A673 (cell line): ENCODE measurements around the gene RAB11FIP3. TPM values are rescaled to one million over a fixed set of nuclear protein-coding genes. Genes with fewer than 3 reads are reported as not detected.

Source experiments
- BruUV-seq: library from RNA; stranded (reverse); fragments of 400-500 nt; replicated peaks from 2 replicates; lab custom pipeline; 2021; lab: Mats Ljungman, UMichigan
- CTCF ChIA-PET: fragments of 300-600 bp; sonication (Branson Sonifier 250); formaldehyde crosslinking; loops from one replicate; lab custom pipeline; 2022; ENCODE audit warnings: antibody characterized with exemption; lab: Charles Lee
- POLR2A ChIA-PET: fragments of 300-600 bp; sonication (Branson Sonifier 250); formaldehyde crosslinking; loops from one replicate; lab custom pipeline; 2022; ENCODE audit warnings: antibody characterized with exemption; ENCODE audit not compliant: low non-redundant PET; lab: Charles Lee
- DNase-seq: peaks from one replicate; pipeline ENCODE4 v3.0.0-alpha.2; 2015; ENCODE audit warnings: low spot score
- H3K27ac ChIP-seq: fragments of 200-600 bp; sonication (generic); 2 replicates; pipeline ENCODE4 v1.5.1; 2016; ENCODE audit warnings: mixed run types, low read depth, mild to moderate bottlenecking, mixed read lengths, antibody characterized with exemption, low read length; ENCODE audit not compliant: poor library complexity, severe bottlenecking
- H3K27me3 ChIP-seq: fragments of 200-600 bp; sonication (generic); replicated peaks from 2 replicates; pipeline ENCODE4 v1.6.1; 2017; ENCODE audit warnings: mixed run types, low read depth, mild to moderate bottlenecking, mixed read lengths, antibody characterized with exemption, low read length; ENCODE audit not compliant: insufficient read depth, poor library complexity
- H3K36me3 ChIP-seq: fragments of 200-600 bp; sonication (generic); 2 replicates; pipeline ENCODE4 v1.6.1; 2016; ENCODE audit warnings: mixed run types, mild to moderate bottlenecking, mixed read lengths, antibody characterized with exemption, low read length; ENCODE audit not compliant: insufficient read depth, poor library complexity, severe bottlenecking
- H3K4me1 ChIP-seq: fragments of 200-600 bp; sonication (generic); 2 replicates; pipeline ENCODE4 v1.6.1; 2017; ENCODE audit warnings: mixed run types, mild to moderate bottlenecking, mixed read lengths, antibody characterized with exemption, low read length; ENCODE audit not compliant: insufficient read depth, poor library complexity, severe bottlenecking
- H3K4me3 ChIP-seq: fragments of 200-600 bp; sonication (generic); 2 replicates; pipeline ENCODE4 v1.5.1; 2016; ENCODE audit warnings: low read depth, mixed run types, mild to moderate bottlenecking, mixed read lengths, low read length; ENCODE audit not compliant: poor library complexity, severe bottlenecking
- H3K9me3 ChIP-seq: fragments of 200-600 bp; sonication (generic); 2 replicates; pipeline ENCODE4 v1.6.1; 2016; ENCODE audit warnings: mixed run types, low read depth, mild to moderate bottlenecking, mixed read lengths, antibody characterized with exemption, low read length; ENCODE audit not compliant: poor library complexity, severe bottlenecking
- EZH2 ChIP-seq: fragments of 200-600 bp; sonication (generic); IDR thresholded peaks from 2 replicates; pipeline ENCODE4 v1.6.1; 2017; ENCODE audit warnings: borderline replicate concordance, low read depth, mild to moderate bottlenecking, mixed read lengths, antibody characterized with exemption, low read length; ENCODE audit not compliant: poor library complexity, severe bottlenecking
- intact Hi-C: fragments of 100-400 bp; cut with micrococcal nuclease; formaldehyde crosslinking; loops from one replicate; pipeline ENCODE4 v1.10.0; 2022; ENCODE audit not compliant: unreplicated experiment
- total RNA-seq: library from RNA; stranded (reverse); gene quantifications from 2 replicates; pipeline ENCODE4 v1.2.3, GENCODE V29; 2021
- TF ChIP-seq, protein P1 (sequence below): fragments of 300-800, 200-600 bp; sonication (generic); conservative IDR thresholded peaks from 2 replicates; pipeline ENCODE4 v1.5.1; 2017; ENCODE audit warnings: low read depth, mild to moderate bottlenecking, antibody characterized with exemption, low read length, moderate library complexity, mixed read lengths

RAB11FIP3 gene
- total RNA-seq, 1 experiment from 2014 or later = 44.8 TPM

DNA sequence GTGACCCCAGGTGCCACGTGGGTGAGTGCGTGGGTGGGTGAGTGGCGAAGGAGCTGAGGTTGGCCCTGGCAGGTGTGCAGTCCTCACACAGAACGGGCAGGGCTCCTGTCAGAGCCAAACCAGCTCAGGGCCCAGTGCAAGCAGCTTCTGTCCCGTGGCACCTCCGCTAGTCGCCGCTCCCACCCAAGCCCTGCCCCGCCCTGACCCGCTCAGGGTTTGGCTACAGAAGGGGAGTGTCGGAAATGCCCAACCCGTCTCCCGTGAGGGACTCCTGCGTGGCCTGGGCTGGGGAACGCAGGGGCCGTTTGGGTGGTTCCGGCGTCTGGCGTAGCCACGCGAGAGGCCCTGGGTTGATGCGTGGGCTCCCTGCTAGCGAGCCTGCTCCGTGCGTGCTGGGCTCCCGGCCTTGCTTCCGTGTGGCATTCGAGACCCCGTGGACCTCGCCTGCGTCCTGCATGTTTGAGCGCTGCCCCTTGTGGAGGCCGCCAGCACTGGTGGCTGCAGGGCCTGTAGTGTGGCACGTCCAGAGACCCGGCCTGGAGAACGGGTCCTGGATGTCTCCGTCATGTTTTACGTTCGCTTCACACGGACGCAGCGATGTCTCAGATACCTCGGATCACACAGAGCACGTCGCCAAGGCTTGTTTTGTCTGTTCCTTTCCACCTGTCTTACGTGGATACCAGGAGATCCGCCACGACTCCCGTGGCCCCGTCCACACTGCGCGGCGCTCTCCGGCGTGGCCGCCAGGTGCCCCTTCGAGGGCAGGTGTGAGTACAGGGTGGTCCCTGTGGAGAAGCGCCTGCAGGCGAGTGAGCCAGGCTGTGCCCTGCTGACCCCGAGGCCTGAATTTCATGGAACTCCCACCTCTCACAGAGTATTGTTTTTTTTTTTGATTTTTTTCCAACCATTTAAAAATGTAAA, 112.2 kb downstream of the RAB11FIP3 start:
- DNase-seq = no peak
- no peak overlapping the region for H3K4me3 ChIP-seq
- no peak overlapping the region for H3K27ac ChIP-seq
- no peaks in the 10 kb centered on the region for H3K4me1 ChIP-seq
- H3K9me3 ChIP-seq = no peaks in the 10 kb centered on the region
- CTCF ChIA-PET = no interaction called here
- H3K36me3 ChIP-seq = no peaks in the 10 kb centered on the region
- TF ChIP-seq EZH2 = no peak
- TF ChIP-seq, protein P1, sequence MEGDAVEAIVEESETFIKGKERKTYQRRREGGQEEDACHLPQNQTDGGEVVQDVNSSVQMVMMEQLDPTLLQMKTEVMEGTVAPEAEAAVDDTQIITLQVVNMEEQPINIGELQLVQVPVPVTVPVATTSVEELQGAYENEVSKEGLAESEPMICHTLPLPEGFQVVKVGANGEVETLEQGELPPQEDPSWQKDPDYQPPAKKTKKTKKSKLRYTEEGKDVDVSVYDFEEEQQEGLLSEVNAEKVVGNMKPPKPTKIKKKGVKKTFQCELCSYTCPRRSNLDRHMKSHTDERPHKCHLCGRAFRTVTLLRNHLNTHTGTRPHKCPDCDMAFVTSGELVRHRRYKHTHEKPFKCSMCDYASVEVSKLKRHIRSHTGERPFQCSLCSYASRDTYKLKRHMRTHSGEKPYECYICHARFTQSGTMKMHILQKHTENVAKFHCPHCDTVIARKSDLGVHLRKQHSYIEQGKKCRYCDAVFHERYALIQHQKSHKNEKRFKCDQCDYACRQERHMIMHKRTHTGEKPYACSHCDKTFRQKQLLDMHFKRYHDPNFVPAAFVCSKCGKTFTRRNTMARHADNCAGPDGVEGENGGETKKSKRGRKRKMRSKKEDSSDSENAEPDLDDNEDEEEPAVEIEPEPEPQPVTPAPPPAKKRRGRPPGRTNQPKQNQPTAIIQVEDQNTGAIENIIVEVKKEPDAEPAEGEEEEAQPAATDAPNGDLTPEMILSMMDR = 0 out of 2 replicates have a peak, but pooled peaks have one; percentile 17
- intact Hi-C loops = no loop called here
- POLR2A ChIA-PET = no interaction called here
- no TSS peak for BruUV-seq
- H3K27me3 ChIP-seq = no peaks in the 10 kb centered on the region

GRCh38 chr16:539901-540530, 114.6 kb downstream of the RAB11FIP3 start:
- ChIA-PET CTCF (no interaction called here), POLR2A (no interaction called here)

GRCh38 chr16:540645-541340, 115.3 kb downstream of the RAB11FIP3 start:
- ChIA-PET POLR2A (no interaction called here), CTCF (no interaction called here)
- TF ChIP-seq EZH2 = no peak
- TF ChIP-seq, protein P1 = no peak
- BruUV-seq = no TSS peak
- intact Hi-C loops = no loop called here
- no peak overlapping the region for H3K4me3 ChIP-seq
- H3K36me3 ChIP-seq = no peaks in the 10 kb centered on the region
- no peaks in the 10 kb centered on the region for H3K9me3 ChIP-seq
- no peaks in the 10 kb centered on the region for H3K27me3 ChIP-seq
- no peak overlapping the region for H3K27ac ChIP-seq
- H3K4me1 ChIP-seq = no peaks in the 10 kb centered on the region
- DNase-seq = no peak

More at GRCh38 chr16:539901-540530, 114.6 kb downstream of the RAB11FIP3 start:
- Histone ChIP-seq H3K36me3 (no peaks in the 10 kb centered on the region), H3K4me1 (no peaks in the 10 kb centered on the region), H3K9me3 (no peaks in the 10 kb centered on the region), H3K27me3 (no peaks in the 10 kb centered on the region), H3K27ac (no peak overlapping the region), H3K4me3 (no peak overlapping the region)
- no TSS peak for BruUV-seq
- intact Hi-C loops = no loop called here
- DNase-seq = no peak
- TF ChIP-seq, protein P1 = no peak
- TF ChIP-seq EZH2 = no peak
